Measurements from ENCODE around the gene RBM20. TPM values are rescaled to one million over a fixed set of nuclear protein-coding genes. Genes with fewer than 3 reads are reported as not detected.

RBM20 gene
- total RNA-seq, 1 experiment from 2014 or later = 0.17 TPM

GRCh38 chr10:110756876-110757275, 112.7 kb downstream of the RBM20 start:
- Mint-ChIP-seq H3K27me3 (ENCODE audit: low read depth) (no peaks in the 10 kb centered on the region; the same call in none of the 2 replicates), H3K4me3 (no peak overlapping the region), H3K27ac (no peak overlapping the region), H3K4me1 (0 out of 4 replicates have a peak, but pooled peaks cover 0 to 2% of the 10 kb centered on the region in 2 experiments), H3K9me3 (no peaks in the 10 kb centered on the region), H3K36me3 (ENCODE audit: insufficient read depth in 1 of 3, low read depth in 3 of 3) (no peaks in the 10 kb centered on the region)
- H3K56ac ChIP-seq (ENCODE audit: insufficient read length, low read depth, low read length) = no peak overlapping the region
- no peak overlapping the region for H2BK5ac ChIP-seq (ENCODE audit: insufficient read length, low read length)
- H3K4ac ChIP-seq (ENCODE audit: low read depth, low read length) = no peak overlapping the region
- no peak overlapping the region for H3K18ac ChIP-seq (ENCODE audit: insufficient read length, low read depth, low read length)
- H3T11ph ChIP-seq (ENCODE audit: low read length) = no peak overlapping the region
- H2BK20ac ChIP-seq (ENCODE audit: low read depth, low read length, poor library complexity, severe bottlenecking) = no peak overlapping the region
- TF ChIP-seq, protein P1, sequence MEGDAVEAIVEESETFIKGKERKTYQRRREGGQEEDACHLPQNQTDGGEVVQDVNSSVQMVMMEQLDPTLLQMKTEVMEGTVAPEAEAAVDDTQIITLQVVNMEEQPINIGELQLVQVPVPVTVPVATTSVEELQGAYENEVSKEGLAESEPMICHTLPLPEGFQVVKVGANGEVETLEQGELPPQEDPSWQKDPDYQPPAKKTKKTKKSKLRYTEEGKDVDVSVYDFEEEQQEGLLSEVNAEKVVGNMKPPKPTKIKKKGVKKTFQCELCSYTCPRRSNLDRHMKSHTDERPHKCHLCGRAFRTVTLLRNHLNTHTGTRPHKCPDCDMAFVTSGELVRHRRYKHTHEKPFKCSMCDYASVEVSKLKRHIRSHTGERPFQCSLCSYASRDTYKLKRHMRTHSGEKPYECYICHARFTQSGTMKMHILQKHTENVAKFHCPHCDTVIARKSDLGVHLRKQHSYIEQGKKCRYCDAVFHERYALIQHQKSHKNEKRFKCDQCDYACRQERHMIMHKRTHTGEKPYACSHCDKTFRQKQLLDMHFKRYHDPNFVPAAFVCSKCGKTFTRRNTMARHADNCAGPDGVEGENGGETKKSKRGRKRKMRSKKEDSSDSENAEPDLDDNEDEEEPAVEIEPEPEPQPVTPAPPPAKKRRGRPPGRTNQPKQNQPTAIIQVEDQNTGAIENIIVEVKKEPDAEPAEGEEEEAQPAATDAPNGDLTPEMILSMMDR (conservative IDR thresholded peaks at IDR 0.05) = no peak
- no peak overlapping the region for H2AK5ac ChIP-seq (ENCODE audit: insufficient read length, low read length)
- no peak overlapping the region for H3K14ac ChIP-seq (ENCODE audit: insufficient read depth, low read length)
- no peaks in the 10 kb centered on the region for H3K9me3 ChIP-seq (ENCODE audit: control insufficient read depth, low read depth, low read length)
- H3K23me2 ChIP-seq (ENCODE audit: insufficient read length, low read depth, low read length, poor library complexity, severe bottlenecking) = no peaks in the 10 kb centered on the region
- no peak overlapping the region for H2AFZ ChIP-seq (ENCODE audit: low read length)
- no peak overlapping the region for H2BK120ac ChIP-seq (ENCODE audit: low read depth, low read length, poor library complexity, severe bottlenecking)
- no peaks in the 10 kb centered on the region for H3K27me3 ChIP-seq (ENCODE audit: insufficient read depth, low read length)
- H4K8ac ChIP-seq (replicated peaks; ENCODE audit: insufficient read length, low read depth, low read length) = no peak overlapping the region
- H3K9ac ChIP-seq (ENCODE audit: extremely low read depth, insufficient read length, low read length) = no peak overlapping the region
- no peak overlapping the region for H2BK12ac ChIP-seq (ENCODE audit: insufficient read length, low read depth, low read length)
- no peak for DNase-seq
- H3K79me2 ChIP-seq (ENCODE audit: insufficient read depth, low read length) = no peaks in the 10 kb centered on the region
- H4K5ac ChIP-seq (ENCODE audit: insufficient read length, low read depth, low read length) = no peak overlapping the region
- H4K20me1 ChIP-seq (ENCODE audit: control insufficient read depth, insufficient read depth, insufficient read length) = no peaks in the 10 kb centered on the region
- H3K4me2 ChIP-seq (ENCODE audit: insufficient read depth, insufficient read length, low read length) = no peak overlapping the region
- no peak overlapping the region for H3K23ac ChIP-seq (ENCODE audit: insufficient read length, low read depth, low read length)
- no peaks in the 10 kb centered on the region for H3K4me1 ChIP-seq (ENCODE audit: insufficient read depth, low read length)
- no peak overlapping the region for H2BK15ac ChIP-seq (ENCODE audit: low read depth, low read length)
- H4K91ac ChIP-seq (ENCODE audit: insufficient read length, low read depth, low read length) = no peak overlapping the region
- H3K27ac ChIP-seq (ENCODE audit: insufficient read length, low read depth, low read length) = no peak overlapping the region
- no peaks in the 10 kb centered on the region for H3K79me1 ChIP-seq (ENCODE audit: insufficient read depth, low read depth, low read length, poor library complexity, severe bottlenecking)
